Right lobe of liver (tissue), 6 donors: ENCODE data around the gene DHX38. TPM values are rescaled to one million over a fixed set of nuclear protein-coding genes. Genes with fewer than 3 reads are reported as not detected.

Source experiments
- ATAC-seq, 4 donors: fragments of 200-7000 bp; cut with Tn5 transposase; one replicate each; pipeline ENCODE4 v1.9.1; 2020; ENCODE audit warnings: mild to moderate bottlenecking in 4 of 4, moderate library complexity in 4 of 4
- DNase-seq, 3 donors: peaks; one replicate each; pipeline ENCODE4 v3.0.0-alpha.2; 2020
- H3K27ac ChIP-seq, 3 donors: fragments of 200-600 bp; one replicate each; pipeline ENCODE4 v1.8.0; 2022
- H3K27me3 ChIP-seq, 2 donors: fragments of 200-600 bp; one replicate each; pipeline ENCODE4 v1.8.0; 2022
- H3K36me3 ChIP-seq, 4 donors: fragments of 200-600 bp; sonication (generic) in 1 of 4; one replicate each; pipeline versions ENCODE4 v1.5.1 to v1.8.0; 2017 to 2022; ENCODE audit warnings: control low read depth in 1 of 4
- H3K4me1 ChIP-seq, 4 donors: fragments of 200-600 bp; sonication (generic) in 1 of 4; one replicate each; pipeline versions ENCODE4 v1.5.1 to v1.8.0; 2017 to 2022; ENCODE audit warnings: control low read depth in 1 of 4
- H3K4me3 ChIP-seq, 3 donors: fragments of 200-600 bp; one replicate each; pipeline ENCODE4 v1.8.0; 2022
- H3K9me3 ChIP-seq, 4 donors: fragments of 200-600 bp; sonication (generic) in 1 of 4; one replicate each; pipeline versions ENCODE4 v1.5.1 to v1.8.0; 2017 to 2022; ENCODE audit warnings: control low read depth in 1 of 4
- CTCF ChIP-seq, 4 donors: fragments of 200-600 bp in 3 of 4; fragments of 450-650 bp in 1 of 4; IDR thresholded peaks; one replicate each; pipeline versions ENCODE4 v1.5.1 to v1.8.0; 2016 to 2022; ENCODE audit warnings: antibody characterized with exemption in 4 of 4, mild to moderate bottlenecking in 2 of 4
- POLR2A ChIP-seq: fragments of 450-650 bp; IDR thresholded peaks from one replicate; pipeline ENCODE4 v1.6.1; 2017; ENCODE audit warnings: antibody characterized with exemption, mild to moderate bottlenecking
- WGBS: methylation state at CpG from one replicate; pipeline ENCODE4 v1.1.6; 2018; ENCODE audit warnings: low coverage, low lambda C conversion rate; ENCODE audit not compliant: insufficient coverage; ENCODE audit errors: missing lambda C conversion rate; 5-methylcytosine and 5-hydroxymethylcytosine counted together
- intact Hi-C, 2 donors: fragments of 100-400 bp; cut with DNase I; formaldehyde crosslinking; loops; one replicate each; pipeline versions ENCODE4 v1.11.2 to v1.14.1; 2022
- total RNA-seq, 6 experiments: library from RNA; depleted of rRNA in 2 of 6; stranded (reverse); fragments of >200 nt in 2 of 6; fragmentation: NEBNext Ultra II Directional in 3 of 6; extraction: Animal tissue kit (Norgen Biotek cat#: 25700) in 3 of 6; gene quantifications; one replicate each; pipeline versions ENCODE4 v1.1.0 to v1.2.4, GENCODE V29; 2016 to 2023
- donor health status: DM: no; HTN: yes; CAD: no.
- donor health status: DM: no; HTN: no; CAD: no.
- donor health status: DM: no; HTN: no; CAD: no.
- donor health status: DM: no; HTN: yes; CAD: no.
- donor health status: DM: no; HTN: yes; CAD: no.

The DHX38 gene
- total RNA-seq, 6 experiments from 2014 or later: 22.2 to 29.8 (median 23.3) TPM

- H3K4me1 ChIP-seq: peaks cover 0 to 11% (median 5%) of the 10 kb centered on the region in 4 donors
- intact Hi-C loops: no loop called here
- 37% methylated on average over 3 of the region's 3 CpGs for WGBS
- TF ChIP-seq CTCF (IDR thresholded peaks at IDR 0.05): no peak
- TF ChIP-seq POLR2A: no peak
- DNase-seq (no peak), ATAC-seq (peak; percentile 72 to 94 (median 89))
- no peak overlapping the region for H3K4me3 ChIP-seq
- peaks cover 7 to 28% (median 17%) of the 10 kb centered on the region in 4 donors for H3K36me3 ChIP-seq
- H3K27me3 ChIP-seq: no peaks in the 10 kb centered on the region
- H3K9me3 ChIP-seq: no peaks in the 10 kb centered on the region
- H3K27ac ChIP-seq: peak overlapping the region in 1 of 3 donors; percentile 27
Observed at GRCh38 chr16:72083778-72084404, 9.8 kb upstream of the DHX38 start.

GRCh38 chr16:72084445-72084844, 9.2 kb upstream of the DHX38 start:
- Histone ChIP-seq H3K36me3 (peaks cover 7 to 34% (median 19%) of the 10 kb centered on the region in 4 donors), H3K27me3 (no peaks in the 10 kb centered on the region), H3K4me3 (no peak overlapping the region), H3K4me1 (peaks cover 0 to 11% (median 5%) of the 10 kb centered on the region in 4 donors), H3K9me3 (no peaks in the 10 kb centered on the region), H3K27ac (peak overlapping the region in 1 of 3 donors; percentile 10)
- intact Hi-C loops: no loop called here
- no peak for DNase-seq
- ATAC-seq: no peak
- TF ChIP-seq POLR2A (no peak), CTCF (IDR thresholded peaks at IDR 0.05) (no peak)
- WGBS: 100% methylated on average over 9 of the region's 10 CpGs

- H3K4me3 ChIP-seq: no peak overlapping the region
- TF ChIP-seq CTCF (IDR thresholded peaks at IDR 0.05) (no peak), POLR2A (no peak)
- no peak for DNase-seq
- H3K36me3 ChIP-seq: peaks cover 7 to 39% (median 21%) of the 10 kb centered on the region in 4 donors
- WGBS: 83% methylated on average over 2 of the region's 2 CpGs
- intact Hi-C loops: no loop called here
- no peak overlapping the region for H3K27ac ChIP-seq
- H3K4me1 ChIP-seq: peaks cover 0 to 11% (median 5%) of the 10 kb centered on the region in 4 donors
- H3K27me3 ChIP-seq: no peaks in the 10 kb centered on the region
- ATAC-seq: no peak
- H3K9me3 ChIP-seq: no peaks in the 10 kb centered on the region
Observed at GRCh38 chr16:72085002-72085401, 8.6 kb upstream of the DHX38 start.

- ATAC-seq (peak; percentile 22 to 61 (median 46)), DNase-seq (peak in 2 of 3 donors; percentile 67 to 72)
- no peaks in the 10 kb centered on the region for H3K9me3 ChIP-seq
- H3K4me1 ChIP-seq: peaks cover 0 to 36% (median 15%) of the 10 kb centered on the region in 4 donors
- H3K36me3 ChIP-seq: peaks cover under 1 to 42% (median 22%) of the 10 kb centered on the region in 4 donors
- 46% methylated on average over 2 of the region's 3 CpGs for WGBS
- intact Hi-C loops: no loop called here
- H3K4me3 ChIP-seq: peak overlapping the region in 2 of 3 donors; percentile 12 to 15
- H3K27ac ChIP-seq: peak overlapping the region in 1 of 3 donors; percentile 33
- no peaks in the 10 kb centered on the region for H3K27me3 ChIP-seq
- TF ChIP-seq CTCF (IDR thresholded peaks at IDR 0.05): no peak
Observed at GRCh38 chr16:72091217-72091616, 2.4 kb upstream of the DHX38 start.
